ENCODE results near the gene CEACAM1. TPM values are rescaled to one million over a fixed set of nuclear protein-coding genes. Genes with fewer than 3 reads are reported as not detected.
"Not testable (repeated sequence)": the region's sequence is repeated elsewhere in the genome, so short reads cannot be mapped to it uniquely, and the experiment has no call there.

Gene CEACAM1
- total RNA-seq, 5 donors from 2014 or later (not counting 1 experiment from before 2014, with no cell fraction given): 2.4 to 10.8 (median 9.9) TPM

- H3K27me3 ChIP-seq (replicated peaks in 1 of 2; ENCODE audit: control insufficient read depth in 2 of 2, extremely low read depth in 1 of 2, insufficient read depth in 2 of 2, low read length in 1 of 2): no peaks in the 10 kb centered on the region
- H3K4me3 ChIP-seq (ENCODE audit: control insufficient read depth in 1 of 2, extremely low read depth in 1 of 2, low read length in 1 of 2): no peak overlapping the region
- no peaks in the 10 kb centered on the region for H3K9me3 Mint-ChIP-seq
- no peaks in the 10 kb centered on the region for H3K4me1 ChIP-seq (ENCODE audit: control insufficient read depth in 1 of 2, extremely low read depth in 1 of 2, insufficient read depth in 2 of 2, low read length in 2 of 2)
- peaks cover 3% of the 10 kb centered on the region for H3K36me3 Mint-ChIP-seq
- ChIA-PET POLR2A (no interaction called here), CTCF (no interaction called here)
- peaks cover 0 to 10% (median 4%) of the 10 kb centered on the region in 3 donors for H3K4me1 Mint-ChIP-seq
- H3K27ac Mint-ChIP-seq: no peak overlapping the region
- H3K4me3 Mint-ChIP-seq: no peak overlapping the region
- H3K9me3 ChIP-seq: no peaks in the 10 kb centered on the region
- H3K27ac ChIP-seq (ENCODE audit: low read length): no peak overlapping the region
- peak in 1 of 4 experiments; percentile 19 for ATAC-seq (replicated peaks in 1 of 4)
- DNase-seq: no peak
- H3K36me3 ChIP-seq (ENCODE audit: control insufficient read depth in 2 of 2, extremely low read depth in 1 of 2, insufficient read depth in 1 of 2, low read length in 1 of 2): no peaks in the 10 kb centered on the region
- no peaks in the 10 kb centered on the region for H3K27me3 Mint-ChIP-seq
- WGBS (ENCODE audit: insufficient coverage): 100% methylated on average over 2 of the region's 3 CpGs
Observed at GRCh38 chr19:42487032-42487797, 41.1 kb downstream of the CEACAM1 start.

- H3K9me3 Mint-ChIP-seq; H3K9me3 ChIP-seq; CTCF ChIA-PET; ATAC-seq (replicated peaks in 1 of 4); POLR2A ChIA-PET; H3K4me3 Mint-ChIP-seq; DNase-seq; H3K4me1 ChIP-seq (ENCODE audit: control insufficient read depth in 1 of 2, extremely low read depth in 1 of 2, insufficient read depth in 2 of 2, low read length in 2 of 2); H3K27me3 Mint-ChIP-seq; H3K27ac ChIP-seq (ENCODE audit: low read length); H3K36me3 Mint-ChIP-seq; H3K36me3 ChIP-seq (ENCODE audit: control insufficient read depth in 2 of 2, extremely low read depth in 1 of 2, insufficient read depth in 1 of 2, low read length in 1 of 2); H3K4me3 ChIP-seq (ENCODE audit: control insufficient read depth in 1 of 2, extremely low read depth in 1 of 2, low read length in 1 of 2); H3K27ac Mint-ChIP-seq; H3K27me3 ChIP-seq (replicated peaks in 1 of 2; ENCODE audit: control insufficient read depth in 2 of 2, extremely low read depth in 1 of 2, insufficient read depth in 2 of 2, low read length in 1 of 2): not testable (repeated sequence)
- peaks cover 16 to 27% (median 21%) of the 10 kb centered on the region in 3 donors for H3K4me1 Mint-ChIP-seq
- WGBS (ENCODE audit: insufficient coverage): 83% methylated on average over 1 of the region's 4 CpGs
Observed at GRCh38 chr19:42485036-42485435, 43.2 kb downstream of the CEACAM1 start.

- H3K9me3 ChIP-seq: no peaks in the 10 kb centered on the region
- H3K4me3 ChIP-seq (ENCODE audit: control insufficient read depth in 1 of 2, extremely low read depth in 1 of 2, low read length in 1 of 2): no peak overlapping the region
- ChIA-PET POLR2A (no interaction called here), CTCF (interaction anchor here in 1 of 2 donors (0.7 kb wide), 1 partner anchor 14 kb away, joined by 3 read pairs; no protein-coding TSS in a partner anchor)
- ATAC-seq (replicated peaks in 1 of 4): peak; percentile 47 to 76 (median 58)
- 39% methylated on average over 2 of the region's 7 CpGs for WGBS (ENCODE audit: insufficient coverage)
- H3K27ac ChIP-seq (ENCODE audit: low read length): peak overlapping the region; percentile 13
- Mint-ChIP-seq H3K36me3 (no peaks in the 10 kb centered on the region), H3K4me3 (peak overlapping the region; percentile 28 to 37 (median 37)), H3K27ac (peak overlapping the region; percentile 87 to 88), H3K9me3 (no peaks in the 10 kb centered on the region), H3K27me3 (no peaks in the 10 kb centered on the region), H3K4me1 (peaks cover 16 to 28% (median 25%) of the 10 kb centered on the region in 3 donors)
- peaks cover 0 to 8% of the 10 kb centered on the region in 2 experiments for H3K4me1 ChIP-seq (ENCODE audit: control insufficient read depth in 1 of 2, extremely low read depth in 1 of 2, insufficient read depth in 2 of 2, low read length in 2 of 2)
- H3K36me3 ChIP-seq (ENCODE audit: control insufficient read depth in 2 of 2, extremely low read depth in 1 of 2, insufficient read depth in 1 of 2, low read length in 1 of 2): no peaks in the 10 kb centered on the region
- DNase-seq: peak in 9 of 35 experiments; percentile 1 to 22 (median 8)
- no peaks in the 10 kb centered on the region for H3K27me3 ChIP-seq (replicated peaks in 1 of 2; ENCODE audit: control insufficient read depth in 2 of 2, extremely low read depth in 1 of 2, insufficient read depth in 2 of 2, low read length in 1 of 2)
Observed at GRCh38 chr19:42480335-42481095, 47.8 kb downstream of the CEACAM1 start.

- Histone ChIP-seq H3K9me3 (no peaks in the 10 kb centered on the region), H3K4me1 (ENCODE audit: control insufficient read depth in 1 of 2, extremely low read depth in 1 of 2, insufficient read depth in 2 of 2, low read length in 2 of 2) (peaks cover 0 to 8% of the 10 kb centered on the region in 2 experiments), H3K27ac (ENCODE audit: low read length) (no peak overlapping the region), H3K4me3 (ENCODE audit: control insufficient read depth in 1 of 2, extremely low read depth in 1 of 2, low read length in 1 of 2) (no peak overlapping the region), H3K27me3 (replicated peaks in 1 of 2; ENCODE audit: control insufficient read depth in 2 of 2, extremely low read depth in 1 of 2, insufficient read depth in 2 of 2, low read length in 1 of 2) (no peaks in the 10 kb centered on the region), H3K36me3 (ENCODE audit: control insufficient read depth in 2 of 2, extremely low read depth in 1 of 2, insufficient read depth in 1 of 2, low read length in 1 of 2) (no peaks in the 10 kb centered on the region)
- H3K4me1 Mint-ChIP-seq: peaks cover 16 to 28% (median 25%) of the 10 kb centered on the region in 3 donors
- no peak for DNase-seq
- ChIA-PET CTCF (interaction anchor here in 1 of 2 donors (0.7 kb wide), 1 partner anchor 13 kb away, joined by 3 read pairs; no protein-coding TSS in a partner anchor), POLR2A (no interaction called here)
- no peak for ATAC-seq (replicated peaks in 1 of 4)
- no peaks in the 10 kb centered on the region for H3K36me3 Mint-ChIP-seq
- no peak overlapping the region for H3K4me3 Mint-ChIP-seq
- no peaks in the 10 kb centered on the region for H3K27me3 Mint-ChIP-seq
- 87% methylated on average over 3 of the region's 9 CpGs for WGBS (ENCODE audit: insufficient coverage)
- peak overlapping the region in 1 of 2 donors; percentile 29 for H3K27ac Mint-ChIP-seq
- no peaks in the 10 kb centered on the region for H3K9me3 Mint-ChIP-seq
Observed at GRCh38 chr19:42479736-42480135, 48.5 kb downstream of the CEACAM1 start.

- no peaks in the 10 kb centered on the region for H3K36me3 ChIP-seq (ENCODE audit: control insufficient read depth in 2 of 2, extremely low read depth in 1 of 2, insufficient read depth in 1 of 2, low read length in 1 of 2)
- no peaks in the 10 kb centered on the region for H3K27me3 ChIP-seq (replicated peaks in 1 of 2; ENCODE audit: control insufficient read depth in 2 of 2, extremely low read depth in 1 of 2, insufficient read depth in 2 of 2, low read length in 1 of 2)
- ATAC-seq (replicated peaks in 1 of 4): no peak
- DNase-seq: no peak
- Mint-ChIP-seq H3K4me3 (no peak overlapping the region), H3K36me3 (no peaks in the 10 kb centered on the region), H3K9me3 (no peaks in the 10 kb centered on the region), H3K27me3 (no peaks in the 10 kb centered on the region), H3K27ac (no peak overlapping the region), H3K4me1 (peaks cover 16 to 25% (median 23%) of the 10 kb centered on the region in 3 donors)
- CTCF ChIA-PET: no interaction called here
- H3K9me3 ChIP-seq: no peaks in the 10 kb centered on the region
- POLR2A ChIA-PET: no interaction called here
- WGBS (ENCODE audit: insufficient coverage): no CpG with 5 or more reads among the region's 2 CpGs
- H3K27ac ChIP-seq (ENCODE audit: low read length): no peak overlapping the region
- peaks cover 0 to 8% of the 10 kb centered on the region in 2 experiments for H3K4me1 ChIP-seq (ENCODE audit: control insufficient read depth in 1 of 2, extremely low read depth in 1 of 2, insufficient read depth in 2 of 2, low read length in 2 of 2)
- no peak overlapping the region for H3K4me3 ChIP-seq (ENCODE audit: control insufficient read depth in 1 of 2, extremely low read depth in 1 of 2, low read length in 1 of 2)
Observed at GRCh38 chr19:42478765-42479311, 49.4 kb downstream of the CEACAM1 start.

- no peak overlapping the region for H3K27ac Mint-ChIP-seq
- ATAC-seq (replicated peaks in 1 of 4): no peak
- WGBS (ENCODE audit: insufficient coverage): no CpG with 5 or more reads among the region's 2 CpGs
- H3K9me3 ChIP-seq: no peaks in the 10 kb centered on the region
- H3K36me3 ChIP-seq (ENCODE audit: control insufficient read depth in 2 of 2, extremely low read depth in 1 of 2, insufficient read depth in 1 of 2, low read length in 1 of 2): no peaks in the 10 kb centered on the region
- H3K4me1 Mint-ChIP-seq: peaks cover 16 to 23% (median 21%) of the 10 kb centered on the region in 3 donors
- no peak overlapping the region for H3K4me3 Mint-ChIP-seq
- peaks cover 0 to 8% of the 10 kb centered on the region in 2 experiments for H3K4me1 ChIP-seq (ENCODE audit: control insufficient read depth in 1 of 2, extremely low read depth in 1 of 2, insufficient read depth in 2 of 2, low read length in 2 of 2)
- CTCF ChIA-PET: no interaction called here
- no peaks in the 10 kb centered on the region for H3K27me3 ChIP-seq (replicated peaks in 1 of 2; ENCODE audit: control insufficient read depth in 2 of 2, extremely low read depth in 1 of 2, insufficient read depth in 2 of 2, low read length in 1 of 2)
- no peak for DNase-seq
- H3K9me3 Mint-ChIP-seq: no peaks in the 10 kb centered on the region
- no peak overlapping the region for H3K27ac ChIP-seq (ENCODE audit: low read length)
- H3K27me3 Mint-ChIP-seq: peaks cover 0 to 2% of the 10 kb centered on the region in 2 donors
- H3K4me3 ChIP-seq (ENCODE audit: control insufficient read depth in 1 of 2, extremely low read depth in 1 of 2, low read length in 1 of 2): no peak overlapping the region
- POLR2A ChIA-PET: no interaction called here
- no peaks in the 10 kb centered on the region for H3K36me3 Mint-ChIP-seq
Observed at GRCh38 chr19:42477933-42478332, 50.3 kb downstream of the CEACAM1 start.
